RPMI8226 (cell line): ENCODE measurements around the gene C1orf116.

Experiments
- DNase-seq: peaks from one replicate; pipeline ENCODE4 v3.0.0-alpha.2; 2015

C1orf116 gene

GRCh38 chr1:207034208-207034607, 1.7 kb upstream of the C1orf116 start:
- no peak for DNase-seq

- no peak for DNase-seq
Observed at GRCh38 chr1:207033302-207033701, 746 bp upstream of the C1orf116 start.

- no peak for DNase-seq
Observed at GRCh38 chr1:207031632-207032264, 808 bp downstream of the C1orf116 start.

GRCh38 chr1:207031016-207031415, 1.5 kb downstream of the C1orf116 start:
- DNase-seq: no peak

- DNase-seq: no peak
Observed at GRCh38 chr1:207030522-207031009, 2.0 kb downstream of the C1orf116 start.

- DNase-seq: no peak
Observed at GRCh38 chr1:207029701-207030521, 2.6 kb downstream of the C1orf116 start.

GRCh38 chr1:207028884-207029650, 3.5 kb downstream of the C1orf116 start:
- DNase-seq: no peak

GRCh38 chr1:207027921-207028320, 4.6 kb downstream of the C1orf116 start:
- no peak for DNase-seq

- DNase-seq: no peak
Observed at GRCh38 chr1:207027206-207027777, 5.3 kb downstream of the C1orf116 start.

GRCh38 chr1:207026104-207026534, 6.4 kb downstream of the C1orf116 start:
- DNase-seq: no peak

GRCh38 chr1:207025146-207025880, 7.2 kb downstream of the C1orf116 start:
- DNase-seq: no peak

GRCh38 chr1:207024202-207025145, 8.1 kb downstream of the C1orf116 start:
- DNase-seq: no peak

GRCh38 chr1:207022996-207023679, 9.4 kb downstream of the C1orf116 start:
- DNase-seq: no peak

GRCh38 chr1:207021876-207022596, 10.5 kb downstream of the C1orf116 start:
- DNase-seq: no peak

GRCh38 chr1:207021139-207021861, 11.3 kb downstream of the C1orf116 start:
- DNase-seq: no peak

GRCh38 chr1:207020709-207021107, 11.8 kb downstream of the C1orf116 start:
- no peak for DNase-seq

- no peak for DNase-seq
Observed at GRCh38 chr1:207020065-207020708, 12.4 kb downstream of the C1orf116 start.

GRCh38 chr1:207019661-207020060, 12.9 kb downstream of the C1orf116 start:
- no peak for DNase-seq

GRCh38 chr1:207019161-207019560, 13.4 kb downstream of the C1orf116 start:
- no peak for DNase-seq
